Stimulated activated naive CD4-positive, alpha-beta T cell (primary cell): ENCODE data around the gene ODF4.
"Not testable (repeated sequence)": the region's sequence is repeated elsewhere in the genome, so short reads cannot be mapped to it uniquely, and the experiment has no call there.

ENCODE experiments used
- DNase-seq, 6 experiments: peaks; one replicate each; lab custom pipeline; 2025; lab: John Stamatoyannopoulos, UW

The ODF4 gene

GRCh38 chr17:8326511-8327302 lies 12.9 kb upstream of the ODF4 start:
- peak in 3 of 6 experiments; percentile 15 to 37 (median 29) for DNase-seq

- no peak for DNase-seq
These were observed 12.4 kb upstream of the ODF4 start for GRCh38 chr17:8327303-8327649.

DNA sequence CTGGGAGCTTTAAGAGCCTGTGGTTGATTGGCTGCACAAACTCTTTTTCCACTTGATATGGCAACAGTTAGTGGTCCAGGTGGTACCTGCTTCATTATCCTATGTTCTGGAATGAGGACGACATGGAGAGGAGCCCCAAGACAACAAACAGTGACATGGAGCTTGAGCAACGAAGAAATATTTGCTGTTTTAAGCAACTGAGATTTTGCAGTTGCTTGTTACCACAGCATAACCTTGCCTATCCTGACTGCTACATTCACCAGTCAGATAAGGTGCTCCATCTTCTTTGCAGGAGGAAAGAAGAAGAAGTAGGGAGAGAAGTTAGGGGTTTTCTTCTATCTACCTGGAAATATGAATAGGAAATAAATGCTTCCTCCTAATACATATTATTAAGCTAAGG lies 7.5 kb upstream of the ODF4 start:
- DNase-seq = no peak

DNA sequence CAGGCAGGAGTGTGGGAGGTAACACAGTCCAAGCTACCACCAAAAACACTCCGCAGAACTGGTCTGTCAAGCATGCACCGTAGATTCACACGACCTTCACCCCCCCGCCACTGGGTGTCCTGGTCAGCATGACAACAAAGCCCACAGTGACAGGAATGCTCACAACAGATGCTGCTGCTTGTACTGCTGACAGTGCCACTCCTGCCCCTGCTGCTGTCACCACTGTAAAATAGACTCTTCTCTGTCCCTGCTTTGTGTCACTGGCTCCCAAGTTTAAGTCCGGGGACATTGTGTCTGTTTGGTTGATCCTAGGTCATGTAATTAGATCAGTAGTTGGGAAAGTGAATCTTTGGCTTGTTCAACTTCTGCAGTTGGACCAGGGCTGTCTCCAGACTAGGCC lies 7.0 kb upstream of the ODF4 start:
- DNase-seq = no peak

DNA sequence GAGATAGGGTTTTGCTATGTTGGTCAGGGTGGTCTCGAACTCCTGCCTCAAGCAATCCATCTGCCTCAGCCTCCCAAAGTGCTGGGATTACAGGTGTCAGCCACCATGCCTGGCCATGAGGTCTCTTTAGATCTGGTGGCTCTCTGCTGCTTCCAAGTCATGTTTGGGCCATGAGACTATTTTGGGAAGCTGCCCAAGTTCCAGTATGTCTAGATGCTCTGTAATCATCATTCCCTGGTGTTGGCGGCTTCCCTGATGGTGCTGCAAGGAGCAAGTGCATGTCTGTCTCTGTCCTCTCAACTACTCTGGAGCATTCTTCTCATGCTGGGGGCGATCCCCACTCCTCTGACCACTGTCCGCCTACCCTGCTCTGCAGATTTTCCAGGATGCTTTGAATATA lies 6.4 kb upstream of the ODF4 start:
- DNase-seq = no peak

DNA sequence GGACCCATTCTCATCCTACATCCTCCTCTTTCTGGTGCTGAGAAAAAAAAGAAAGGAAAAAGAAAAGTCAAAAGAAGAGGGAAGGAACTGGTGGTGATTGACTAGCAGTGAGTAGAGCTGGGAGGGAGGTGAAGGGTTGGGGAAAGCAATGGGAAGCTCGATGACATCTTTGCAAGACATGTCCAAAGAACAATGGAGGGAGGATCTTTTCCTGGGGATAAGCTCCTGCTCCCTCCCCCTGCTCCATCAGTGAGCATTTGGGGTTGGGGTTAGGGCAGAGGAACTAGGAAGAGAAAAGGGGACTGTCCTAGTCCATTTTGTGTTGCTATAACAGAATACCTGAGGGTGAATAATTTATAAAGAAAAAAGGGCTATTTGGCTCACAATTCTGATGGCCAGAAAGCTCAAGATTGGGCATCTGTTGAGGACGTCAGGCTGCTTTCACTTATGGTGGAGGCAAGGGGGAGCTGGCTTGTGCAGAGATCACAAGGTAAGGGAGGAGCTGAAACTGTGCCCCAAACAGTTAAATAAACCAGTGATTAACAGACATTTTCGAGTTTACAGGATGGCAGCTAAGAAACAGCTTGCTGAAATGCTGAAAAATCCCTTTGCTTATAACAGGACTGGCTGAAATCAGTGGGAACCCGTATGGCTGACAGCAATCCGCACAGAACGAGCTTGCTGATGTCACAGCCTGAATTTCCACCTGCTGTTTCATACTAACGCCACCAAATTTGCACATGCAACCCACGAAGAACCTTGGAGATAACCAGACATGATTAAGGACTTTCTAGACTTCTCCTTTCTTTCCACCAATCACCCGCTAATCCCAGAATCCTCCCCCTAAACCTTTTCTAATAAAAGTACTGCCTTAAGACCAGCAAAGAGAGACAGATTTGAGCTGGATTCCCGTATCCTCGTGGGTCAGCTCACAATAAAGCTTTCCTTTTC lies 1.6 kb upstream of the ODF4 start:
- no peak for DNase-seq

GRCh38 chr17:8338753-8339140 lies 893 bp upstream of the ODF4 start:
- no peak for DNase-seq

DNA sequence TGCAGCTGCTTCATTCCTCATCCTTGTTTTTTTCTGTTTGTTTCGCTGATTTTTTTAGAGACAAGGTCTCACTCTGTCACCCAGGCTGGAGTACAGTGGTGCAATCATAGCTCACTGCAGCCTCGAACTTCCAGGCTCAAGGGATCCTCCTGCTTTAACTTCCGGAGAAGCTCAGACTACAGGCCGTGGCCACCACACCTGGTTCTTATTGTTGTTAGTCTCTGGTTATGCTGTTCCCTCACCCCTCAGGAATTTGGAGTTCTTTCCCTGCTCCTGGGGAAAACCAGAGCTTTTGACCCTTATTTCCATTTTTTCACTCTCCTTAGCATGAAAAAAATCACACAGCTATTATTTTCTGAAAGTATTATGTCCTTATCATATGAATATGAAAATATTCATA lies 1.8 kb downstream of the ODF4 start:
- no peak for DNase-seq

- DNase-seq = no peak
These were observed 5.5 kb downstream of the ODF4 start for GRCh38 chr17:8345052-8345690.

GRCh38 chr17:8345951-8346665 lies 6.5 kb downstream of the ODF4 start:
- no peak for DNase-seq

DNA sequence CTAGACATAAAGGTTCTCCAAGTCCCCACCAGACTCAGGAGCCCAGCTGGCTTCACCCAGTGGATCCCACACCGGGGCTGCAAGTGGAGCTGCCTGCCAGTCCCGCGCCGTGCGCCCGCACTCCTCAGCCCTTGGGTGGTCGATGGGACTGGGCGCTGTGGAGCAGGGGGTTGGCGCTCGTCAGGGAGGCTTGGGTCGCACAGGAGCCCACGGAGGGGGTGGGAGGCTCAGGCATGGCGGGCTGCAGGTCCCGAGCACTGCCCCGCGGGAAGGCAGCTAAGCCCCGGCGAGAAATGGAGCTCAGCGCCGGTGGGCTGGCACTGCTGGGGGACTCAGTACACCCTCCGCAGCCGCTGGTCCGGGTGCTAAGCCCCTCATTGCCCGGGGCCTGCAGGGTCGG lies 7.4 kb downstream of the ODF4 start:
- not testable (repeated sequence) for DNase-seq

- no peak for DNase-seq
These were observed 10.7 kb downstream of the ODF4 start for GRCh38 chr17:8350339-8350738.

DNA sequence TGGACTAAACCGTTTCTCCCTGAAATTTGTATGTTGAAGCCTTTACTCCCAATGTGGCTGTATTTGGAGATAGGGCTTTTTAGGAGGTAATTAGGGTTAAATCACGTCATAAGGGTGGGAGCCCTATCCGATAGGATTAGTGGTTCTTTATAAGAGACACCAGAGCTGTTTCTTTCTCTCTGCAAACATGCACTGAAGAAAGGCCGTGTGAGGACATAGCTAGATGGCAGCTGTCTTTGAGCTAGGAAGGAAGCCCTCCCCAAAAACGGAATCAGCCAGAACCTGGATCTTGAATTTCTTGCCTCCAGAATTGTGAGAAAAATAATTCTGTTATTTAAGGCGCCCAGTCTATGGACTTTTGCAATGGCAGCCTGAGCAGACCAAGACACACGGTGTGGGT lies 14.1 kb downstream of the ODF4 start:
- DNase-seq = no peak

- no peak for DNase-seq
These were observed 14.6 kb downstream of the ODF4 start for GRCh38 chr17:8354236-8354635.

- DNase-seq = no peak
These were observed 18.3 kb downstream of the ODF4 start for GRCh38 chr17:8357910-8358309.

DNA sequence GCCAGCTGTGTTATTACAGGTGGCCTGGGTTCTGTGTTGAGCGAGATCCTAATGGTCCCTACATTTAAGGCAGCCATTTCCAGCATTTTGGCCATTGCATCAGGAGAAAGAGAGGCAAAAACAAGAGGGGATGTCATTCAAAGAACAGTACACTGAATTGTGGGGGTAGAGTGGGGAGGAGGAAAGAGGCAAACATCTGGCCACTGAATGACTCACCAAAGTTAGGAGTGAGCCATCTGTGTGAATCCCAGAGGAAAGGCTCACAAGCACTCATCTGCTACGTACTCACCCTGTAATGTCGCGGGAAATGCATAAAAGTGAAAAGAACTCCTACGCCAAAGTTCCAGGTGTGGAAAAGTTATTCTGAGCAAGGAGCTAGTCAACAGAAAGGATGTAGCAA lies 20.1 kb downstream of the ODF4 start:
- DNase-seq = no peak

DNA sequence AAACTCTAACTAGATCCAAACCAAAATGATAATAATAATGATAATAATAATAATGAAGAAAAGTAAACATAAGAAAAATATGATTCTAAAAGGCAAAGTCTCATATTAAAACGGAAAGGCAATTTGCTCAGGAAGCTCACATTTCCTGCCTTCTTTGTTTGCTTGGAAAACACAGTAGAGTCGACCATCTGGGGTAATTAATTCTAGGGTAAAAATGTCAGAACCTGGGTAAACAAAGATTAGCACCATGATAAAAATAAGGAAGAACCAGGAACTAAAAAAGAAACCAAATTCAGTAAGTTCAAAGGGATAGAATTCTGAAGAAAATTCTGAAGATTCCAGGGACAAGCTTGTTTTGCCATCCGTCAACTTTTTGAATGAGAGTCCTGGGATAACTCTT lies 20.6 kb downstream of the ODF4 start:
- DNase-seq = no peak

- no peak for DNase-seq
These were observed 21.1 kb downstream of the ODF4 start for GRCh38 chr17:8360751-8361150.

GRCh38 chr17:8362651-8363332 lies 23.2 kb downstream of the ODF4 start:
- DNase-seq = no peak

GRCh38 chr17:8365143-8365542 lies 25.5 kb downstream of the ODF4 start:
- DNase-seq = no peak

DNA sequence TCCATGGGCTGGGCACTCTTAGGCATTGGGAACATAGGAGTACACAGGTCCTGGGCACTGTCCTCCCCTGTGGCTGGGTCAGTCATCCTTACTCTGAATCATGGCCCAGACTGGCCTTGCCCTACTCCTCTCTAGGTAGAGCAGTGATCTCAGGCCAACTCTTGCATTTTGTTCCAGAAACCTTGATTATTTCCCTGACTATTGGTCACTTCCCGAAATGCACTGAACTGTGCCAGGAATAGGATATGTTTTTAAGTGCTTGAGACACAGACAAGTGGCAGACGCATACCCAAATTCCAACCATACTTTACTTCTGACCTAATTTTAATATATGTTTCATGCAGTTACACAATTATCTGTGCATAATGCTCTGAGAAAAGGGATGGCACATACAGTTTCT lies 26.6 kb downstream of the ODF4 start:
- no peak for DNase-seq

DNA sequence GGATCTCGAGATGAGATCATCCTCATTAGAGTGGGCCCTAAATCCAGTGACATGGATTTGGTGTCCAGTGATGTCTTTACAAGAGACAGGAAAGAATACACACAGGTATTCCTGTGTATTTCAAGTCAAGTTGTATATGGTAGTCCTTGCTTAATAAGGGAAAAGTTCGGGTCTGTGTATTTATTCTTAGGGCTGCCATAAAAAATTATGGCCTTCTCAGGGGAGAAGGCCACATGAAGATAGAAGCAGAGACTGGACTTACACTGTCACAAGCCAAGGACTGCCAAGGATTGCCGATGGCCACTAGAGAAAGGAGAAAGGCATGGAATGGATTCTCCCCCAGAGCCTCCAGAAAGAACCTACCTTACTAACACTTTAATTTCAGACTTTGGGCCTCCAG lies 28.6 kb downstream of the ODF4 start:
- DNase-seq = no peak
